GM18505 (cell line): Measurements from ENCODE around the gene CHRNA7.
"Not testable (repeated sequence)": the region's sequence is repeated elsewhere in the genome, so short reads cannot be mapped to it uniquely, and the experiment has no call there.

Source experiments
- ATAC-seq: cut with Tn5 transposase; IDR thresholded peaks from one replicate; pipeline ENCODE4 v1.9.1; 2021; ENCODE audit not compliant: unreplicated experiment
- POLR2A ChIP-seq: IDR thresholded peaks from 4 replicates; pipeline ENCODE4 v1.6.1; 2011; ENCODE audit warnings: borderline replicate concordance; ENCODE audit not compliant: insufficient read depth, insufficient read length; ENCODE audit errors: extremely low read depth

Gene CHRNA7

DNA sequence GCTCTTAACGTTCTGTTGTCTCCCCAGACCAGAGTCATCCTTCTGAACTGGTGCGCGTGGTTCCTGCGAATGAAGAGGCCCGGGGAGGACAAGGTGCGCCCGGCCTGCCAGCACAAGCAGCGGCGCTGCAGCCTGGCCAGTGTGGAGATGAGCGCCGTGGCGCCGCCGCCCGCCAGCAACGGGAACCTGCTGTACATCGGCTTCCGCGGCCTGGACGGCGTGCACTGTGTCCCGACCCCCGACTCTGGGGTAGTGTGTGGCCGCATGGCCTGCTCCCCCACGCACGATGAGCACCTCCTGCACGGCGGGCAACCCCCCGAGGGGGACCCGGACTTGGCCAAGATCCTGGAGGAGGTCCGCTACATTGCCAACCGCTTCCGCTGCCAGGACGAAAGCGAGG, 137.6 kb downstream of the CHRNA7 start:
- not testable (repeated sequence) for ATAC-seq

DNA sequence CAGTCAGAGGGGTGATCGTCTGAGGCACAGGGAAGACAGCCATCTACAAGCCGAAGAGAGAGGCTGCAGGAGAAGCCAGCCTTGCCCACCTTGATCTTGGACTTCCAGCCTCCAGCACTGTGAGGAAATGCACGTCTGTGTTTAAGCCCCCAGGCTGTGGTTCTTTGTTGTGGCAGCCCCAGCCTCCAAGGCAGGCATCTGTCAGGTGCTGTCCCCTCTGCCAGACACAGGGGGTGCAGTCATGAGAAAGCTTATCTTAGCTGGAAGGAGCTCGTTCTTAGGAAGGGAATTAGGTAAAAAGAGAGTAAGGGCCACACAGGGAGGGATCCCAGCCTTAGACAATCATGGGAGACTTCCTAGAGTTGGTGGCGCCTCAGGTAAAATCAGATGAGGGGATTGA, 150.3 kb downstream of the CHRNA7 start:
- ATAC-seq, result not testable (repeated sequence)

DNA sequence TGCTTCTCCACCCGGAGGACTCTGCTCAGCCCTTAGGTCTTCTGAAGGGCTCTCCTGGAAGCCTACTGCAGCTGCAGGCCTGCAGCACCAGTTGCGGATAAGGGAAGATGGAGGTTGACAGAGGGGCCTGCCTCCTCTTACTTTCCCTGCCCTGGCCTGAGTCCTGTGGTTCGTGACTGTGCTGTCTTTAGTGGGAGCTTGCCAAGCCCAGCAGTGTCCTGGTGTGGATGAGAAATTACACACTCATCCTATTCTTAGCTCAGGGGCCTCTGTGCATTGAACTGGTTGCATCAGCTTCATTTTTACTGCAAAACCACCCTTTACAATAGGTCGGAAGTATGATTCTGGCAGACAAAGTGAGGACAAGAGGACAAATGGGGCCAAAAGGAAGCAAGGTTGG, 163.5 kb downstream of the CHRNA7 start:
- not testable (repeated sequence) for ATAC-seq

DNA sequence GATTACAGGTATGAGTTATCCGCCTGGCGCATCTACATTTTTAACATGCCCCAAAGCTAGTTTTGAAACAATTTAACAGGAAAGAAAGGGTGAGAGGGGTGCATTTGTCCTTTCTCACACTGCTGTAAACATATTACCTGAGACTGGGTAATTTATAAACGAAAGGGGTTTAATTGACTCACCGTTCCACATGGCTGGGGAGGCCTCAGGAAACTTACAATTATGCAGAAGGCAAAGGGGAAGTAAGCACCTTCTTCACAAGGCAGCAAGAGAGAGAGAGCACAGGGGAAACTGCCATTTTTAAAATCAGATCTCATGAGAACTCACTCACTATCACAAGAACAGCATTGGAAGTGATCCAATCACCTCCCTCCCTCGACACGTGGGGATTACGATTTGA, 165.9 kb downstream of the CHRNA7 start:
- ATAC-seq, result peak; percentile 68

DNA sequence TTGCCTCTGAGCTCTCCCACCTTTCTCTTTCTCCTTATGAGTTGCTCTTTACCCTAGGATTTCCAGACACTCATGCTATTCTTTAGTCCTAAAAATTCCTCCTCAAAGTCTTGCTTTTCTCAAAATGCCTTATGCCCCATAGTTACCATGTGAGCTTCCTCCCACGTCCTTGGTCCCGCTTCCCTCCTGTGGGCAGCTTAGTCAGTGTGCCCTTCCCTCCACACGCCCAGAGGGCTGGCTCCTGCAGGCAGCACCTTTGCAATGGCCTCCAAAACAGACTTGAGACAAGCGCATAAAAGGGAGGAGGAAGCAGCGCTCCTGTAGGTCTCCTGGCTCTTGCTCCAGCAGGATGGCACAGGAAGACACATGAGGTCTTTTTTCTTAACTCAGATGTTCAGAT, 168.6 kb downstream of the CHRNA7 start:
- ATAC-seq, result not testable (repeated sequence)

DNA sequence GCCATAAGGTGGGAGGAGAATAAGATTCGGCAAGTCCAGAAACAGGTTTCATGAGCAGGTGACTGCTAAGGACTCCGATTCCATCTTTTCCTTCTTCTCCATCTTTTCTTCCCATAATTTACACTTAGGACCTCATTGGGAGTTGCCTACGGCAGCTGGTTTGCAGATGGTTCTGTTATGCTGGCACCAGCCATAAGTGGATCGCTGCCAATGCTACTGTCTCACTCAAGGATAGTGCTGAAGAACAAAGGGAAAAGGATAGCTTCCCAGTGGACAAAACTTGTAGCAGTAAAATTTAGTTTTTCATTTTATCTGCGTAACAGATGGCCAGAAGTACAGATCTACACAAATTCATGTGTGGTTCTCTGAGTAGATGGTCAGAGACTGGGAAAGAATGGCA, 178.8 kb downstream of the CHRNA7 start:
- ATAC-seq, result not testable (repeated sequence)

DNA sequence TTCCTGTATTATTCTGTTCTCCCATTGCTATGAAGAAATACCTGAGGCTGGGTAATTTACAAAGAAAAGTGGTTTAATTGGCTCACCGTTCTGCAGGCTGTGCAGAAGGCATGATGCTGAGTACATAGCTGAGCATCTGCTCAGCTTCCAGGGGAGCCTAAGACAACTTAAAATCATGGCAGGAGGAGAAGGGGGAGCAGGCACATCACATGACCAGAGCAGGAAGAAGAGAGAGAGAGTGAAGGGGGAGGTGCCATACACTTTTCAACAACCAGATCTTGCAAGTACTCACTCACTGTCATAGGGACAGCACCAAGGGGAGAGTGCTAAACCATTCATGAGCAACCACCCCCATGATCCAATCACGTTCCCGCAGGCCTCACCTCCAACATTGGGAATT, 188.4 kb downstream of the CHRNA7 start:
- no peak for ATAC-seq
- no peak for TF ChIP-seq POLR2A
